Natural killer cell (primary cell): ENCODE results near the gene IL31RA. TPM values are rescaled to one million over a fixed set of nuclear protein-coding genes. Genes with fewer than 3 reads are reported as not detected.

Source experiments
- ATAC-seq, 3 donors: fragments of 150-1000 bp in 2 of 3; fragments of 200-7000 bp in 1 of 3; cut with Tn5 transposase; 1 replicate in 1 of 3; 2 replicates in 2 of 3; pipeline ENCODE4 v1.10.0; 2021; ENCODE audit warnings: mild to moderate bottlenecking in 2 of 3, moderate library complexity in 2 of 3
- DNase-seq, 2 donors: peaks; one replicate each; pipeline versions ENCODE4 v3.0.0 to v3.0.0-alpha.2; 2013 to 2021; ENCODE audit warnings: mixed read lengths in 1 of 2
- H3K27ac ChIP-seq: one replicate; pipeline ENCODE4 v1.5.1; 2013; ENCODE audit warnings: mild to moderate bottlenecking, low read length
- H3K27me3 ChIP-seq: one replicate; pipeline ENCODE4 v1.6.1; 2013; ENCODE audit warnings: low read length; ENCODE audit not compliant: control insufficient read depth, insufficient read depth
- H3K36me3 ChIP-seq: one replicate; pipeline ENCODE4 v1.6.1; 2013; ENCODE audit warnings: low read length; ENCODE audit not compliant: control insufficient read depth, insufficient read depth
- H3K4me1 ChIP-seq: one replicate; pipeline ENCODE4 v1.6.1; 2013; ENCODE audit warnings: low read length; ENCODE audit not compliant: control insufficient read depth, insufficient read depth
- H3K4me3 ChIP-seq: one replicate; pipeline ENCODE4 v1.5.1; 2013; ENCODE audit warnings: low read length
- H3K9me3 ChIP-seq: one replicate; pipeline ENCODE4 v1.6.1; 2013; ENCODE audit warnings: low read length; ENCODE audit not compliant: control insufficient read depth, insufficient read depth
- H3K27ac Mint-ChIP-seq, 2 donors: one replicate each; pipeline ENCODE4 v1.8.0; 2022; ENCODE audit warnings: mild to moderate bottlenecking in 2 of 2, mixed read lengths in 2 of 2, moderate library complexity in 1 of 2
- H3K27me3 Mint-ChIP-seq, 2 donors: one replicate each; pipeline ENCODE4 v1.8.0; 2022; ENCODE audit warnings: low read depth in 2 of 2, mixed read lengths in 2 of 2
- H3K36me3 Mint-ChIP-seq: one replicate; pipeline ENCODE4 v1.8.0; 2022; ENCODE audit warnings: mixed read lengths
- H3K4me1 Mint-ChIP-seq, 2 donors: one replicate each; pipeline ENCODE4 v1.8.0; 2022; ENCODE audit warnings: mixed read lengths in 2 of 2
- H3K4me3 Mint-ChIP-seq: one replicate; pipeline ENCODE4 v1.8.0; 2022; ENCODE audit warnings: mild to moderate bottlenecking, moderate library complexity, mixed read lengths
- H3K9me3 Mint-ChIP-seq, 2 donors: one replicate each; pipeline ENCODE4 v1.8.0; 2022; ENCODE audit warnings: mixed read lengths in 2 of 2
- CTCF ChIP-seq: fragments of 200-600 bp; IDR thresholded peaks from one replicate; pipeline ENCODE4 v1.8.0; 2022; ENCODE audit warnings: antibody characterized with exemption
- WGBS: methylation state at CpG from one replicate; pipeline ENCODE4 v1.1.7; 2013; ENCODE audit warnings: missing lambda C conversion rate; ENCODE audit not compliant: insufficient coverage; 5-methylcytosine and 5-hydroxymethylcytosine counted together
- intact Hi-C: fragments of 100-400 bp; cut with micrococcal nuclease; formaldehyde crosslinking; loops from one replicate; pipeline ENCODE4 v1.14.2; 2022
- total RNA-seq, 4 donors: library from RNA; stranded (reverse); fragments of 120-200 nt in 1 of 4; gene quantifications; one replicate each; pipeline versions ENCODE4 v1.2.3 to v1.2.4, GENCODE V29; 2013 to 2022

Gene IL31RA
- total RNA-seq, 3 donors from 2014 or later (not counting 1 experiment from before 2014, with no cell fraction given), result not detected

- no peaks in the 10 kb centered on the region for H3K9me3 Mint-ChIP-seq
- Histone ChIP-seq H3K9me3 (no peaks in the 10 kb centered on the region), H3K4me3 (no peak overlapping the region), H3K27me3 (peaks cover 40% of the 10 kb centered on the region), H3K36me3 (no peaks in the 10 kb centered on the region), H3K4me1 (peaks cover 5% of the 10 kb centered on the region), H3K27ac (no peak overlapping the region)
- H3K27me3 Mint-ChIP-seq, result peaks cover 34 to 61% of the 10 kb centered on the region in 2 donors
- intact Hi-C loops, result no loop called here
- WGBS, result no CpG with 5 or more reads among the region's 1 CpG
- DNase-seq, result no peak
- no peak for ATAC-seq
- no peaks in the 10 kb centered on the region for H3K4me1 Mint-ChIP-seq
- no peak overlapping the region for H3K4me3 Mint-ChIP-seq
- H3K27ac Mint-ChIP-seq, result no peak overlapping the region
- H3K36me3 Mint-ChIP-seq, result no peaks in the 10 kb centered on the region
- no peak for TF ChIP-seq CTCF
These were observed 27.9 kb upstream of the IL31RA start for GRCh38 chr5:55823151-55823796.

GRCh38 chr5:55829956-55830355 lies 21.2 kb upstream of the IL31RA start:
- no peaks in the 10 kb centered on the region for H3K9me3 ChIP-seq
- no peak overlapping the region for H3K4me3 Mint-ChIP-seq
- H3K4me1 Mint-ChIP-seq, result no peaks in the 10 kb centered on the region
- peaks cover 3 to 15% of the 10 kb centered on the region in 2 donors for H3K27me3 Mint-ChIP-seq
- intact Hi-C loops, result no loop called here
- 86% methylated on average over 2 of the region's 3 CpGs for WGBS
- no peak for ATAC-seq
- H3K27ac Mint-ChIP-seq, result no peak overlapping the region
- no peak overlapping the region for H3K27ac ChIP-seq
- no peaks in the 10 kb centered on the region for H3K4me1 ChIP-seq
- TF ChIP-seq CTCF, result no peak
- peaks cover 4% of the 10 kb centered on the region for H3K27me3 ChIP-seq
- DNase-seq, result no peak
- no peak overlapping the region for H3K4me3 ChIP-seq
- H3K36me3 ChIP-seq, result no peaks in the 10 kb centered on the region
- no peaks in the 10 kb centered on the region for H3K9me3 Mint-ChIP-seq
- no peaks in the 10 kb centered on the region for H3K36me3 Mint-ChIP-seq

- ATAC-seq, result no peak
- no peak overlapping the region for H3K27ac ChIP-seq
- no peaks in the 10 kb centered on the region for H3K27me3 ChIP-seq
- Mint-ChIP-seq H3K27ac (no peak overlapping the region), H3K27me3 (peaks cover 4 to 6% of the 10 kb centered on the region in 2 donors), H3K4me3 (no peak overlapping the region), H3K36me3 (no peaks in the 10 kb centered on the region), H3K9me3 (peaks cover 0 to 2% of the 10 kb centered on the region in 2 donors), H3K4me1 (no peaks in the 10 kb centered on the region)
- H3K9me3 ChIP-seq, result no peaks in the 10 kb centered on the region
- H3K4me1 ChIP-seq, result no peaks in the 10 kb centered on the region
- WGBS, result 99% methylated on average over 17 of the region's 17 CpGs
- no peak for TF ChIP-seq CTCF
- intact Hi-C loops, result no loop called here
- no peak overlapping the region for H3K4me3 ChIP-seq
- no peaks in the 10 kb centered on the region for H3K36me3 ChIP-seq
- DNase-seq, result no peak
These were observed 18.7 kb upstream of the IL31RA start for GRCh38 chr5:55832446-55832845.

- H3K9me3 Mint-ChIP-seq, result peaks cover 0 to 2% of the 10 kb centered on the region in 2 donors
- H3K4me3 Mint-ChIP-seq, result no peak overlapping the region
- Histone ChIP-seq H3K9me3 (no peaks in the 10 kb centered on the region), H3K27ac (no peak overlapping the region), H3K27me3 (no peaks in the 10 kb centered on the region), H3K4me3 (no peak overlapping the region), H3K36me3 (no peaks in the 10 kb centered on the region), H3K4me1 (no peaks in the 10 kb centered on the region)
- ATAC-seq (no peak), DNase-seq (no peak)
- H3K4me1 Mint-ChIP-seq, result no peaks in the 10 kb centered on the region
- 100% methylated on average over 1 of the region's 1 CpG for WGBS
- H3K27me3 Mint-ChIP-seq, result peaks cover 0 to 3% of the 10 kb centered on the region in 2 donors
- intact Hi-C loops, result no loop called here
- no peaks in the 10 kb centered on the region for H3K36me3 Mint-ChIP-seq
- no peak overlapping the region for H3K27ac Mint-ChIP-seq
- no peak for TF ChIP-seq CTCF
These were observed 15.0 kb upstream of the IL31RA start for GRCh38 chr5:55836191-55836590.
